SK-N-SH (cell line): ENCODE results near the gene HDAC11.

Experiments used
- CTCF ChIP-seq: fragments of 200-600 bp; sonication (generic); IDR thresholded peaks from 2 replicates; pipeline ENCODE4 v1.6.1; 2017; ENCODE audit warnings: antibody characterized with exemption, mild to moderate bottlenecking, moderate library complexity
- JUND ChIP-seq: IDR thresholded peaks from 2 replicates; pipeline ENCODE4 v1.4.0; 2012
- MAX ChIP-seq: IDR thresholded peaks from 2 replicates; pipeline ENCODE4 v1.4.0; 2012; ENCODE audit warnings: low read depth
- REST ChIP-seq: IDR thresholded peaks from 2 replicates; pipeline ENCODE4 v1.6.1; 2012; ENCODE audit warnings: mild to moderate bottlenecking, low read depth, low read length, moderate library complexity
- RFX5 ChIP-seq: IDR thresholded peaks from 2 replicates; pipeline ENCODE4 v1.6.1; 2012; ENCODE audit warnings: mild to moderate bottlenecking, improper control_type of control experiment, low read length
- TEAD4 ChIP-seq: IDR thresholded peaks from 2 replicates; pipeline ENCODE4 v1.4.0; 2012; ENCODE audit warnings: mild to moderate bottlenecking, borderline replicate concordance; ENCODE audit not compliant: insufficient read depth
- ZBTB33 ChIP-seq: IDR thresholded peaks from 2 replicates; pipeline ENCODE4 v1.4.0; 2012; ENCODE audit warnings: low read depth, borderline replicate concordance

GRCh38 chr3:13460341-13460736 is 19.8 kb upstream of the HDAC11 start:
- TF ChIP-seq CTCF = no peak
- TF ChIP-seq TEAD4 = no peak
- no peak for TF ChIP-seq RFX5
- no peak for TF ChIP-seq JUND
- no peak for TF ChIP-seq ZBTB33
- TF ChIP-seq REST = no peak
- TF ChIP-seq MAX = no peak
